NCI-H446 (cell line): ENCODE data around the gene EBI3.
"Not testable (repeated sequence)": the region's sequence is repeated elsewhere in the genome, so short reads cannot be mapped to it uniquely, and the experiment has no call there.

Experiments used
- DNase-seq, 2 experiments: peaks; one replicate each; lab custom pipeline; 2025; lab: John Stamatoyannopoulos, UW

EBI3 gene

GRCh38 chr19:4200940-4201542 is 28.3 kb upstream of the EBI3 start:
- no peak for DNase-seq

- no peak for DNase-seq
Observed at GRCh38 chr19:4201798-4202197, 27.5 kb upstream of the EBI3 start.

- DNase-seq = peak in 1 of 2 experiments; percentile 27
Observed at GRCh38 chr19:4206818-4207484, 22.4 kb upstream of the EBI3 start.

GRCh38 chr19:4208385-4209094 is 20.8 kb upstream of the EBI3 start:
- DNase-seq = peak in 1 of 2 experiments; percentile 38

- no peak for DNase-seq
Observed at GRCh38 chr19:4210166-4210731, 19.1 kb upstream of the EBI3 start.

GRCh38 chr19:4213116-4213515 is 16.2 kb upstream of the EBI3 start:
- DNase-seq = no peak

GRCh38 chr19:4215807-4216206 is 13.5 kb upstream of the EBI3 start:
- no peak for DNase-seq

GRCh38 chr19:4216846-4217245 is 12.5 kb upstream of the EBI3 start:
- DNase-seq = no peak

- DNase-seq = no peak
Observed at GRCh38 chr19:4217429-4218264, 11.7 kb upstream of the EBI3 start.

- DNase-seq = not testable (repeated sequence)
Observed at GRCh38 chr19:4218523-4218922, 10.8 kb upstream of the EBI3 start.

GRCh38 chr19:4220188-4220587 is 9.1 kb upstream of the EBI3 start:
- no peak for DNase-seq

GRCh38 chr19:4224470-4224869 is 4.9 kb upstream of the EBI3 start:
- DNase-seq = no peak

GRCh38 chr19:4225885-4226284 is 3.4 kb upstream of the EBI3 start:
- DNase-seq = no peak

GRCh38 chr19:4227771-4228170 is 1.6 kb upstream of the EBI3 start:
- DNase-seq = no peak

- DNase-seq = no peak
Observed at GRCh38 chr19:4228765-4229178, 551 bp upstream of the EBI3 start.

GRCh38 chr19:4230237-4230636 is 914 bp downstream of the EBI3 start:
- DNase-seq = not testable (repeated sequence)

- DNase-seq = not testable (repeated sequence)
Observed at GRCh38 chr19:4231521-4231920, 2.2 kb downstream of the EBI3 start.

GRCh38 chr19:4232139-4232538 is 2.8 kb downstream of the EBI3 start:
- not testable (repeated sequence) for DNase-seq

GRCh38 chr19:4232614-4233281 is 3.4 kb downstream of the EBI3 start:
- DNase-seq = no peak

- DNase-seq = peak in 1 of 2 experiments; percentile 8
Observed at GRCh38 chr19:4233282-4233853, 4.0 kb downstream of the EBI3 start.
